SKM-1 (cell line): Measurements from ENCODE around the gene UGT1A6.

Experiments used
- DNase-seq: peaks from one replicate; lab custom pipeline; 2025; ENCODE audit not compliant: unreplicated experiment; lab: John Stamatoyannopoulos, UW

Gene UGT1A6

GRCh38 chr2:233799087-233799665, 106.5 kb downstream of the UGT1A6 start:
- DNase-seq: no peak

DNA sequence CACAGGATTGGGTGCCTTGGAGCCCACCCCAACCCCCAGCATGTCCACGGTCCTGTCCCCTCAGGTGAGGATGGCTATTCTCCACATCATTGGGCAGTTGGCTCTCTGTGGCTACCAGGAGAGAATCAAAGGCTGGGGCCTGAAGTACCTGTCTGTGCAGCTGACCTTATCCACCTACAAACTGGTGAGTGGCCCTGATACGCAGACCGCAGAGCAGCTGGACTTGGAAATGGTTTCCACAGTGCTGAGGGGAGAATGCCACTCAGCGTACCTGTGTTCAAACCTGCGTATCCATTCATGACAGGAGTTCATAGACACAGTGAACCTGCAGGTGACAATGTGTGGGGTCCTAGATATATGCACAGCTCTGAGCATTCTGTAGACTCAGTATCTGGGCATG, 107.0 kb downstream of the UGT1A6 start:
- DNase-seq: no peak

GRCh38 chr2:233800208-233800607, 107.5 kb downstream of the UGT1A6 start:
- DNase-seq: no peak

GRCh38 chr2:233801357-233802131, 108.9 kb downstream of the UGT1A6 start:
- DNase-seq: no peak

DNA sequence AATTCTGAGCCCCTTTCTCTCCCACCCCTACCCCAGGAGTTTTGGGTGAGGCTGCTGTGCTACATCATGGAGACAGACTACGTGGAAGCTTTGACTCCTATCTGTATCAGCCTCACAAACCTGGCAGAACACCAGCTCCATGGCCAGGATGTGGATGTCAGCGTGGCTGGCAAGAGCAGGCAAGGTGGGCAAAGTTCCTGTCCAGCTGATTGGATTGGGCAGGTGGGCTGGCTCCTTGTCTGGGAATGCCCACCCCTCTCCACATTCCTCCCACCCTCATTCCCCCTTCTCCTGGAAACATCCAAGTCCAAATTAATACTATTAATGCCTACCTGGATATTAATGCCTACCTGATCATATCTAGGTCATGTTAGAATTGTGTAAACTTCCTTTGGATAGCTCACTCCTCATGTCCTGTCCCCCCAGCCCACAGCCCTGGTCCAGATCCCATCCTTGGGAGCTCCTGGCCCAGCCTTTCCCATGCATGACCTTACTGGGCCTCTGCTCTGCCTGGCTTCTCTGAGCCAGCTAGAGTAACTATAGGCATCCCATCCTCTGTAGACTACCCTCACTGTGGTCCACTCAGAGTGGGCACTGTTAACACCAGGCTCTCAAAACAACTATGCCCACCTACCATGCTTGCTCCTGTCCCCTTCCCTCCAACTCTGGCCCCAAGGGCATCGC, 109.6 kb downstream of the UGT1A6 start:
- no peak for DNase-seq

GRCh38 chr2:233803292-233803911, 110.7 kb downstream of the UGT1A6 start:
- DNase-seq: no peak

DNA sequence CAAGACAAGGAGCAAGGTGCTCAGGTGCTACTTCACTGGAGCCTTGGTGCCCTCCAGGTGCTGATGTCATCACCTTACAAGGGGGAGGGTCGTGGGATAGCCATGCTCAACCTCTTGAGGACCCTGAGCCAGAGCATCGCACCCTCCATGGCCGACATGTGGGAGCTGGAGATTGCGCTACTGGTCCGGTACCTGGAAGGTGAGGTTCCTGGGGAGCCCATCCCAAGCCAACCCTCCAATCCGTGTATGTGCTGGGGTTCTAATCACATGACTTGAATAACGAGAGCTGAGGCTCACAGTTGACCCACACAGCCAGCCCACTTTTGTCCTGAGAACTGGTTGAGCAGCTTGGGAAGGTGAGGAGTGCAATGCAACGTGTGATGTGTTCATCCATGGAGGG, 111.3 kb downstream of the UGT1A6 start:
- no peak for DNase-seq

DNA sequence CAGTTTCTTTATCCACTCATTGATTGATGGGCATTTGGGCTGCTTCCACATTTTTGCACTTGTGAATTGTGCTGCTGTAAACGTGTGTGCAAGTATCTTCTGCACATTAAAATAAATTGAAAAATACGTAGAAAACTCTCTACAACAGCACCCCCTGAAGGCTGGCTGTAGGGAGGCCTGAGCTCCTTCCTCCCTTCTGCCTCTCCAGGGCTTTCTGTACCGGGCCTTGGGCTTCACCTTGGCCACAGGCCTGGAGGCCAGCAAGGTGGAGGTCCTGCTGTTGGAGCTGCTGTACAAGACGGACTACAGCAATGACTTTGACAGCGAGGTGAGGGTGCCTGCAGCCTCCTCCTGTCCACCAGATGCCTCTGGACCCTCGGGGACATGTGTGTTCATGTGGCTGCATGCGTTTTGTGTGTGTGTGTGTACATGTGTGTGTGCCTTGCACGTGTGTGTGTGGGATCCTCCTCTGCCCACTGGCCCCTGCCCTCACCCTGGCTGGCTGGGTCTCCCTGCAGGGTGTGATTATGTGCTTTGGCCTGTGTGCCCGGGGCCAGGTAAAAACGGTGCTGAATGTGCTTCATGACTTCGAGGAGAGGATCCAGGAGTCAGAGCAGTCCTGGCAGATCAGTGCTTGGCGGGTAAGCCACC, 114.7 kb downstream of the UGT1A6 start:
- no peak for DNase-seq

GRCh38 chr2:233807966-233808935, 115.6 kb downstream of the UGT1A6 start:
- no peak for DNase-seq

DNA sequence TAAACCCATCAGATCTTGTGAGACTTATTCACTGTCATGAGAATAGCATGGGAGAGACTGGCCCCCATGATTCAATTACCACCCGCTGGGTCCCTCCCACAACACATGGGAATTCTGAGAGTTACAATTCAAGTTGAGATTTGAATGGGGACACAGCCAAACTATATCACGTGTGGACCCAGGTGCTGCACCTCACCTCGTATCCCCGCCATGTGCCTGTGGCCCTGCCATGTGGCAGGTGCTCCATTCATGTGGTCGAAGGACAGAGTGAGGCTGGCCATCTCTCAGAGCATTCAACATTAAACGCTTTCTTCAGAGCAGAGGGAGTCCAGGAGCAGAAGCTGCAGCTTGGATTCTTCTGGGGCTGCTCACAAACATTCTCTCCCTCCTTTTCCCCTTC, 117.7 kb downstream of the UGT1A6 start:
- no peak for DNase-seq

DNA sequence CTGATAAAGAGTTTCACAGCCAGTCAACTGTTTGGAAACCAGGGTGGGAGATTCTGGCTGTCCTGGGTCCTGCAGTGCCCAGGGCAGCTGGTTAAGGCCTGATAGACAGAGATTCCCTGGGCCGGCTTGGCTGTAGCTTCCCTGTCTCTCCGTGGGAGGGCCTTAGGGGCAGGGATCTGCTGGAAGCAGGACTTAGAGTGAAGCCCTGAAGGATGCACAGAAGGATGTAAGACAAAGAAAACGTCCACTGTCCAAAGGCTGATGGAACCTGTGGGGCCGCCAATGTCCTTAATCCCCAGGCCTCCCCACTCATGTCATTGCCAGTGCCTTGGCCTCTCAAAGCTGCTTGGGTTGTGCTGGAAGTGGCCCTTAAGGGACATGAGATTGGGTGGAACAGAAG, 118.4 kb downstream of the UGT1A6 start:
- no peak for DNase-seq

DNA sequence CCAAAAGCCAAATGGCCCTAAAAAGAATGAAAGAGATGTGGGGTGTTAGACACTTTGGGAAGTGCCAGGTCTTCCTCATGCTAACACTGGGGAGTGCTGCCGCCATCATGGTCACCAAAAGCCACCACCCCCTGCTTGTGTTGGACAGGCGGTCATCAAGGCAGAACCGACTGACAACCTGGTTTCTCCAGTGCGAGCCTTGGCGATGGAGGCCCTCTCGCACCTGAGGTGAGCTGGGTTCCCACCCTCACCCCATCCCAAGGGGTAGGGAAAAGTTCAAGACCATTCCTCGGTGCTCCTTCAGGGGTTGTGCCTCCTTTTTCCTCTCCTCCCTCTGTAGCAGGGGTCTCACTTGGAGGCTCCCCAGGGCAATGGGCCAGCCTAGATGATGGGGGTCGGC, 119.0 kb downstream of the UGT1A6 start:
- no peak for DNase-seq

- DNase-seq: no peak
Observed at GRCh38 chr2:233813236-233814055, 120.8 kb downstream of the UGT1A6 start.

DNA sequence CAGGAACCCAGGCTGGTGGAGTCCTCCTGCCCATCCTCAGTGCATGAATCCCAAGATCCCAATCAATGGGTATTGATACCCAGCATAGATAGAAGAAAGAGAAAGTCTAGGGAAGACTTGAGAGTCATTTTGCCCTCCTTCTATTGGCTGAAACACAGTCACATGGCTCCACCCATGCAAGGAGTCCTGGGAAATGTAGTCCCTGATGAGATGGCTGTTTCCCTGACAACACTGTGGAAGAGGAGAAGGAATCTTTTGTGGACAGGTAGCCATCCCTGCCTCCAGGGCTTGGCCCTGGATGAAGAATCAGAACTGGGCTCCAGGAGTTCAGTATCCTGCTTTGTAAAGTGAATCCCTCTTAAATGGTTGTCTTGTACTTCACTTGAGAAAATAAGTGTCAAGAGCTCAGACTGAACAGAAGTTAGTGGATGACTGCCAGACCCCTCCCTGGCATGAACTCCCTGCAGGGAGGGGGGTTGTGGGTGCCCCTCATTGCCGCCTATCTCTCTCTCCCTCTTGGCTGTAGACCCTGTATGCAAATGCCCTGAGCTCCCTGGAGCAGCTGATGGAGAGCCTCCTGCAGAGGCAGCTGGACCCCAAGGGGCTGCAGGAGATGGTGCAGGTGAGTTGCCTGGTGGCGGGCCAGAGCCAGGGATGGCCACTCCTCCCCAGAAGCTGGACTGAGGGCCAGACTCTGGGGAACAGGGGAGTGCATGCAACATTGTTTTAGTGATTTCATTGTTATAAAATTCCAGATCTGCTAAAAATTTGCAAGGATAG, 121.6 kb downstream of the UGT1A6 start:
- no peak for DNase-seq

- DNase-seq: no peak
Observed at GRCh38 chr2:233815861-233816260, 123.2 kb downstream of the UGT1A6 start.

GRCh38 chr2:233816334-233816733, 123.6 kb downstream of the UGT1A6 start:
- DNase-seq: no peak

DNA sequence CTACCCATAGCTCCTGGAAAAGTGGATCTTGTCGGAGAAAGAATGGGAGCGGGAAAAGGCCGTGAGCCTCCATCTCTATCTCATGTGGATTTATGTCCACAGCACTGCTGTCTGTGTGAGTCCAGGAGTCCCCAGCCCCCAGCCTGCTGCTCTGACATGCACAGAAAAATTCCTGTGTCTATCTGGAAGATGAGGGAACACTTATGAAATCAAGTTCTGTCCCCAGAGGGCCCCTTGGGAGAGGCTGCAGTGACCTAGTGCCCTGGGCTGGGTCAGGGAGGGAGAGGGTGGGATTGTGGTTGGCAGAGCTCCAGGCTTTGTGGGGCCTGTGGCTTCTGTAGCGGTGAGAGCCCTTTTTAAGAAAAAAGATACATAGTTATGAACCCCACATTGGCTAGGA, 124.1 kb downstream of the UGT1A6 start:
- DNase-seq: no peak

DNA sequence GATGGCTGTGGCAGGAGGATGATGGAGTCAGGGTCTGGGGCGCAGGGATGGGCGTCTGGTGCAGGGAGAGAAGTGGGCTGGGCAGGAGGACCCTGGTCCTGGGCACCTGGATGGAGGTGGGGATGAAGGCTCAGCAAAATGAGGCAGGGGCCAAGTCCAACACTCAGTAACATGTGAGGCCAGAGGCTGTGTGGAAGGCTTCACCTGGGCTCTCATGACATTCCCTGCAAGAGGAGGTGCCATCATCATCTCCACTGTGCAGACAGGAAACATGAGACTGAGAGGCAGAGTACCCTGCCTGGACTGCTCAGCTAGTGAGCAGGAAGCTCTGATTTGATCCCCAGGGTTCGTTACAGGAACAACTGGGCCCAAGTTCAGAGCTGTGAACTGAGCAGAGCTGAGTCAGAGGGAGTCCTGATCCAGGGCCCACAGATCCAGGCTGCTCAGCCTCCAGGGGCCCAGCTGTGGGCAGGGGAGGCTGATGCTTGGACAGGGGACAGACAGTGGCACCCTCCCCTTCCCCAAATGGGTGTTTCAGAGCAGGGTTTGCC, 124.7 kb downstream of the UGT1A6 start:
- no peak for DNase-seq
